GM21576 (cell line): ENCODE results near the gene CDC42SE2.

Experiments
- ATAC-seq: cut with Tn5 transposase; IDR thresholded peaks from one replicate; pipeline ENCODE4 v1.9.1; 2021; ENCODE audit warnings: mild to moderate bottlenecking, moderate library complexity; ENCODE audit not compliant: unreplicated experiment

The CDC42SE2 gene, protein sequence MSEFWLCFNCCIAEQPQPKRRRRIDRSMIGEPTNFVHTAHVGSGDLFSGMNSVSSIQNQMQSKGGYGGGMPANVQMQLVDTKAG

GRCh38 chr5:131263648-131264450 is at the start of gene CDC42SE2:
Gene CDC42SE2 (plus strand): TSS chr5:131264053. CDS start chr5:131359494, 95,441 bp downstream.
- peak; percentile 75 for ATAC-seq

DNA sequence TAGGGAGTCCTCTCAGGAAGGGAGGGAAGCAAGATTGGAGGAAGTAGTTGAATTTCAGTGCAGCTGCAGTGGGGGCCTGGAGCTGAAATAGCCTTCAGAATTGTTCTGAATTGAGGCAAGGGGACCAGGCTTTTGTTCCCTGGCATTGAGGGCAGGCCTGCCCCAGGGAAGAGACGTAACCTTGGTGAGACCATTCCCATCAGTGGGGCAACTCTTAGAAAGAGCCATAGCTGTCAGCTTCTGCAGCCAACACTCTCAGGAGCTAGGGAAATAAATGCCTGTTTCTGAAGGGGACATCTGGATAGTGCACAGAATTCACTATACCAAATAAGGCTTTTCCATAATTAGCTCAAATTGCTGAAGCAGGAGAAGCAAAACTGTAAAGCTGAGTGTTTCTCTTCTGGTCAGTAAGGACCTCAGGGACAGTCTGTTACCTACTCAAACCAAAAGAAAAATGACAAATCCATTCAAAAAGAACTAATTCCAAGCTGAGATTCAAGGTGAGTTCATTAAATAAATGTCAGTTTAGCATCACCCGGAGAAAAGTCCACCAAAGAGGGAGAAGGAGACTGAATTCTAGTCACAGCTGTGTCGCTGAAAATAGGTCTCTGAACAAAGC is 49.1 kb upstream of the CDC42SE2 start:
- ATAC-seq: no peak

- ATAC-seq: no peak
Observed at GRCh38 chr5:131217791-131218190, 46.1 kb upstream of the CDC42SE2 start.

- ATAC-seq: no peak
Observed at GRCh38 chr5:131218392-131218791, 45.5 kb upstream of the CDC42SE2 start.

GRCh38 chr5:131220566-131220965 is 43.3 kb upstream of the CDC42SE2 start:
- ATAC-seq: no peak

- no peak for ATAC-seq
Observed at GRCh38 chr5:131221008-131221703, 42.7 kb upstream of the CDC42SE2 start.

DNA sequence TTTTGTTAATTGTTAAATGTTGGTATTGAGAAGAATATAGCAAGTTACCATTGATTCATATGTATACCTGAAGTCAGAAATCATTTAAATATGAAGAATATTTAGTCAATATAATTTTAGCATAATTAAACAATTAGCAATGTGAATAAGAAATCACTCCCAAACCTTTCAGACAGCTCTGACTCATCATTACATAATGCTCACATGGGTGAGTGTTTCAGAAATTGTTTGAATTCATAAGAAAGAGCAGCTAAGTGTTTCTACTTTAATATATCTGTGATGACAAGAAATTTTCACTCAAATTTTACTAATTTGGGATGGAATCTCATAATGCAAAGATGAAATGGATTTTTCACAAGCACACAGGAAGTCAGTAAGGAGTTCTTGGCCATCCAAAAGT is 42.0 kb upstream of the CDC42SE2 start:
- ATAC-seq: no peak

DNA sequence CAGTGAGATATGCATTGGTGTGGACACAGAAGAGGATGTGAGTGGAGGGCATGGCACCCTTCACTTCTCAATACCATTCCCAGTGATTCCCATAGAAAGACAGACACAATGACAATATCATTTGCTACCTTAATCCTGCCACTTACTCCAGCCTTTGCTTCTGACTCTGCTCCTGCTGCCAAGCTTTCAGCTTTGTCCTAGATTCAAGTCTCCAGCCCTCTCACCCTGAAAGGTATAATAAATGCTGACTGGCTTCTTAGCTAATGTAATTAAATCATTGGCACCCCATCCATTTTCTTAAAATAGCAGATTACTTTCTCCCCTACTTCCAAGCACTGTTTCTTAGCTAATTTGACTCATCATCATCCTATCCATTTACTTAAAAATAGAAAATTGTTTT is 41.1 kb upstream of the CDC42SE2 start:
- ATAC-seq: no peak

DNA sequence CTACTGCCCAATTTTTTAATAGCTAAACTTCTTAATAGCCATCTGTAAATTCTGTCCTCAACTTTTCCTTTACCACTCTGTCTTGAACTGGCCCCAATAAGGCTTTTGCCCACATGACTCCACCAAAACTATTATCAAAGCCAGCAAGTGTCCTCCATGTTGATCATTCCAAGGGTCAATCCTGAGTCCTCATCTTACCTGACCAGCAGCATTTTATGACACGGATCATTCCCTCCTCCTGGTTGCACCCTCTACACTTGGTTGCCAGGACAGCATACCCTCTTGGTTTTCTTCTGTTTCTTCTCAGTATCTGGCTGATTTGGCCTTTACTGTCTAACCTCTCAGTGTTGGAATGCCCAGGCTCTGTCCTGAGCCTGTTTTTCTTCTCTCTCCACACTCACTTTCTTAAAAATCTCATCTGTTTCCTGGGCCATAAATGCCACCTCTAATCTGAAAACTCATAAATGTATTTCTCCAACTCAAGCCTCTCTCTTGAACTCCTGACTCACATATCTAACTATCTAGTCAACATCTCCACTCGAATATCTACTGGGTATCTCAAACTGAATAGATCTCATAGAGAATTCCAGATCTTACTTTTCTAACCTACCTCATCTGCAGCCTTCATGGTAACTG is 40.0 kb upstream of the CDC42SE2 start:
- ATAC-seq: no peak

DNA sequence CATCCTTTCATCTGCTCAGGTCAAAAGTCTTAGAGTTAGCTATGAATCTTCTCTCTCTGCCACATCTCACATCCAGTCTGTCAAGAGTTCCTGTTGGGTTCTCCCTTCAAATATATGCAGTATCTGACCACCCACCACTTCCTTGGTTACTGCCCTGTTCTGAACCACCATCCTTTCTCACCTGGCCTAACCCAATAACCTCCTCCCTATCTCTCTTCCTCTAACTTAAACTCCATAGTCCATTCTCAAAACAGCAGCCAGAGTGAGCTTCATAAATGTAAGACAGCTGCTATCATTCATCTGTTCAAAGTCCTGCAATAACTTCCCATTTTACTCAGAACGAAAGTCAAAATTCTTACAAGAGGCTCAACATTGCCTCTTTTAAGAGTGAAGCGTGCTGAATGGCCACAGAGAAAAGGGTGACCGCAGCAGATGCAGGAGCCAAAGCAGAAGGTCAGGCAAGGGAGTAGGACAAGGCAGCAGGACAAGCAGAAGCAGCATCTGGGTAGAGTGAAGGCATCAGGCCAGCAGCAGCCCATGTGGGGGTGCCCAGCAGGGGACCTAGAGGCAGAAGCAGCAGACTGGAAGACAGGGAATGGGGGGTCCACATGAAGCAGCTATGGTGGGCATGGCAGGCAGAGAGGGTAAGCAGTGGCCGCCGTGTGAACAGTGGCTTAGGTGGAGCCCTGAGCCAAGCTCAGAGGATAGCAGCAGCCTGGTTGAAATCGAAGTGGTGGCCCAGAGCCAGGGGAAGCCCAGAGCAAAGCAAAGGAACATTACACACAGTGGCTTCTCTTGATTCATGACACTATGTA is 39.3 kb upstream of the CDC42SE2 start:
- ATAC-seq: peak; percentile 79

DNA sequence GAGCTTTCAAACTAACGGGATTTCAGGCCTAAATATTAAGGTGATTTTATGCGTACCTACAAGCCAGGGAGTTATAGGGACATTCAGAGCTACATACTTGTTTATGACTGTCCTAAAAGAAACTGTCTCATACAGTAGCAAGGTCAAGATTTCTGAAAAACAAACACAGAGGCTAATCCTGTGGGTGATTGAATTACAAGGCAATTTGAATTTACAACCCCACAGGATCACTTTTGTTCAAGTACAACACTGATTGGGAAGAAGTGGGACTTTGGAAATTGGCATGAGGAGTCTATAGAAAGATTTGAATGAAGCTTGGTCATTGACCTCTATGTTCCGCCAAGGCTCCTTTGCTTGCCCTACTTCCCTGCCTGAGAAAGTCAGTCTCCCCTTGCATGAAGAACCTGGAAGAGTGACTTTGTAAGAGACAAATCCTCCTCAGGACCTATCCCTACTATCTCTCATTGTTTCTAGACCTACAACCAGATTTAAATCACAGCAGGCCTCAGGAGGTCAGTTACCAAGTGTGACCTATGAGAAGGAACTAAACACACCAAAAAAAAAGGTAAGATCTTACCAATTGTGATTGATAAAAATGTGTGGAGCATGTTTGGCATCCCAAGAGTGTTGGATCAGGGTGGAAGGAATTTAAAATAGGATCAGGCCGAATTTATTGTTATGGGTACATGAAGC is 38.4 kb upstream of the CDC42SE2 start:
- ATAC-seq: no peak

- no peak for ATAC-seq
Observed at GRCh38 chr5:131226899-131227298, 37.0 kb upstream of the CDC42SE2 start.

DNA sequence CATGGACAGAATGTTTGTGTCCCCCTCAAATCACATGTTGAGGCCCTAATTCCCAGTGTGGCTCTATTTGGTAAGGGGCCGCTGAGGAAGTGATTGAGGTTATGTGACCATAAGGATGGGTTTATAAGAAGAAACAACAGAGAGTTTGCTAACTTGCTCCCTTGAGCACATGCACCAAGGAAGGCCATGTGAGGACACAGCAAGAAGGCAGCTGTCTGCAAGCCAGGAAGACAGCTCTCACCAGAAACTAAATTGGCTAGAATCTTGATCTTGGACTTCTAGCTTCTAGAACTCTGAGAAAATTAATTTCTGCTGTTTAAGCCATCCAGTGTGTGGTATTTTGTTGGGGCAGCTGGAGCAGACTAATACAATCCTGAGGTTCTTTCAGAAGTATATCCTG is 35.2 kb upstream of the CDC42SE2 start:
- no peak for ATAC-seq

GRCh38 chr5:131229623-131230022 is 34.2 kb upstream of the CDC42SE2 start:
- ATAC-seq: no peak

DNA sequence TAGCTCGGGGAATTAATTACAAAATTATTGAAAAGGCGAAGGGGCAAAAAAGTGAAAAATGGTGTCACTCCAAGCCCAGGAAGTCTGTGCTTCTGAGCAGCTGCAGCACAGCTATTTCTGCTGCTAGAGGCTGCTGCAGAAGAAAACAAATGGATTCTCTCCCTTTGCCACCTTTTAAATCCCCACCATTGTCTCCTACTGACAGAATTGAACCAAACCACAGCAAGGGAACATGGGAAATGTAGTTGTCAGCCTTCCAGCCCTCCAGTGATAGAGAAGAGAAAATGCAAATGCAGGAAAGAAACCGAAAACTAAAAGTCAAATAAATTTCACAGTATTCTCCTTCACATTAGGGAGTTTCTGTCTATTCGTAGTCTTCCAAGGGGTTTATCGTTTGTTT is 33.4 kb upstream of the CDC42SE2 start:
- ATAC-seq: peak; percentile 69

DNA sequence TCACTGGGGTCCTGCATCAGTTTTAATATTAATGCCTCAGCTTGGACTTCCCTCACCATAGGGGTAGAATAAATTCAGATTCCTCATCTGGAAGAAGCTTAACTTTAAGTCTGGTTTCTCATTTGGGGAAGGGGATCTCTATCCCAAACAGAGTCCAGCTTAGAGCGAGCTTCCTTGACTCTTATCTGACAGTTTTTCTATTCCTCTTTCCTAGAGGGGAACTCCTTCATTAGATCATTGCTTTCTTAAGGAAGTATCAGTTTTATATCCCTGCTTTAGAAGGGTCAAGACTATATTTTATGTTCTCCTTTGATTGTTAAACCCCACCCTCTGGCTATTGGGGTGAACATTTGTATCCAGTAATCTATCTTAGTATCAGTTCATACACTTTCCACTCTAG is 24.2 kb upstream of the CDC42SE2 start:
- no peak for ATAC-seq

DNA sequence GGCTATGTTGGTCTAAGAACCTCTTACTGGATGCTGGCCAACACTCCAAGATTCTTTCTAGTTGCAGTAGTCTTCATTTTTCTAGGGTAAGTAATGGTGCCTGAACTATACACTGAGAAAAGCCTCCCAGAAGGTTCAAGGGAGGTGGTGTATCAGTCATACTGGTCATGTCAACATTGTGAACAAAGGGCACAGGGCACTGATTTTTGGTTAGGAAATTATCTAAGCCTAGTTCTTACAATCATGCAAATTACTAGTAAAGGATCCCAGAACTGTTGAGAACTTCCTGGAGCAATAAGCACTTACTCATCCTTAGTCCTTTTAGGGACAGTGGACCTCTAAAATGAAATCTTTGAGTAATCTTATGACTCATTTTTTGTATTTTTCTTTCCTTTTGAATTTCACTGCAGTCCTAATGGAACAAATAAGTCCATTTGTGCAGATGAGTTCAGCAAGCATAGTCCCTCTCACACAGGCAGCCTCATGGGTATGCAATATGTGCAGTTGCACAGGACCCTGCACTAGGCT is 21.1 kb upstream of the CDC42SE2 start:
- ATAC-seq: no peak

GRCh38 chr5:131245312-131245711 is 18.5 kb upstream of the CDC42SE2 start:
- ATAC-seq: no peak

- no peak for ATAC-seq
Observed at GRCh38 chr5:131245948-131246347, 17.9 kb upstream of the CDC42SE2 start.

DNA sequence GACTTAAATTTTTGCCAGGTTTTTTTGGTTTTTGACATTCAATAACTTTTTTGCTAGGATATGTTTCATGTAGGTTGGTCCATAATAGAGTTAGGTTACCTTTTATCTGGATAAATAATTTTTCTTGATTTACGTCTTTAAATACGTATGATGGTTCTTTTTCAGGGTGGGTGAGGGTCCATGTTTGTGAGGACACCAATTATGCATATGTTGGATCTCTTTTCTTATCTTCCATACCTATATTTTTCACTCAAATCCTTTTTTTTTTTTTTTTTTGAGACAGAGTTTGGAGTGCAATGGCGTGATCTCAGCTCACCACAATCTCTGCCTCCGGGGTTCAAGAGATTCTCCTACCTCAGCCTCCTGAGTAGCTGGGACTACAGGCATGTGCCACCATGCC is 17.3 kb upstream of the CDC42SE2 start:
- ATAC-seq: no peak
